HEK293 (cell line): ENCODE measurements around the gene COA8.
A peak's percentile ranks its signal among the peaks of the same experiment; 100 is the strongest.

Experiments
- CTCF ChIA-PET: fragments of 350-600 bp; formaldehyde crosslinking; extraction: SDS; loops from one replicate; lab custom pipeline; 2021; ENCODE audit warnings: antibody characterized with exemption; lab: Yijun Ruan, JAX
- POLR2A ChIA-PET: fragments of 300-600 bp; formaldehyde crosslinking; extraction: SDS; loops from one replicate; lab custom pipeline; 2020; ENCODE audit warnings: antibody characterized with exemption, inconsistent platforms; lab: Yijun Ruan, JAX
- H3K27ac ChIP-seq: fragments of 200-500 bp; sonication (Bioruptor generic); 2 replicates; pipeline ENCODE4 v1.5.1; 2014; ENCODE audit warnings: low read depth, low read length, control low read depth, inconsistent platforms; ENCODE audit errors: extremely low read depth
- H3K36me3 ChIP-seq, 2 experiments: fragments of 200-500 bp in 1 of 2; sonication (Bioruptor generic) in 1 of 2; 1 replicate in 1 of 2; 2 replicates in 1 of 2; pipeline ENCODE4 v1.5.1; 2014 to 2017; ENCODE audit warnings: inconsistent platforms in 2 of 2, low read length in 2 of 2; ENCODE audit not compliant: control insufficient read depth in 2 of 2, insufficient read depth in 1 of 2
- H3K4me1 ChIP-seq: fragments of 200-500 bp; sonication (Bioruptor generic); 2 replicates; pipeline ENCODE4 v1.5.1; 2014; ENCODE audit warnings: mild to moderate bottlenecking, low read length, inconsistent platforms; ENCODE audit not compliant: control insufficient read depth, insufficient read depth
- H3K4me3 ChIP-seq: 2 replicates; pipeline ENCODE4 v1.5.1; 2011; ENCODE audit warnings: low read depth, mild to moderate bottlenecking, control low read depth, low read length, moderate library complexity
- H3K9me3 ChIP-seq: fragments of 200-500 bp; sonication (Bioruptor generic); 2 replicates; pipeline ENCODE4 v1.5.1; 2014; ENCODE audit warnings: low read depth, low read length, inconsistent platforms; ENCODE audit not compliant: control insufficient read depth, insufficient read depth
- GLIS2 ChIP-seq: fragments of 450-650 bp; formaldehyde crosslinking; IDR thresholded peaks from 2 replicates; pipeline ENCODE4 v1.5.1; 2016; ENCODE audit warnings: missing biosample characterization, missing genetic modification characterization
- HOXC10 ChIP-seq: sonication (generic); formaldehyde crosslinking; IDR thresholded peaks from 2 replicates; pipeline ENCODE4 v1.8.1; 2023; ENCODE audit warnings: mild to moderate bottlenecking, missing genetic modification reagents
- KLF1 ChIP-seq: fragments of 450-650 bp; formaldehyde crosslinking; IDR thresholded peaks from 2 replicates; pipeline ENCODE4 v1.5.1; 2016; ENCODE audit warnings: missing biosample characterization, missing genetic modification characterization
- KLF9 ChIP-seq: fragments of 450-650 bp; formaldehyde crosslinking; IDR thresholded peaks from 2 replicates; pipeline ENCODE4 v1.5.1; 2016; ENCODE audit warnings: missing biosample characterization, missing genetic modification characterization, low read depth
- MYNN ChIP-seq: fragments of 450-650 bp; formaldehyde crosslinking; IDR thresholded peaks from 2 replicates; pipeline ENCODE4 v1.5.1; 2016; ENCODE audit warnings: missing biosample characterization, missing genetic modification characterization, borderline replicate concordance
- ZBTB48 ChIP-seq: fragments of 450-650 bp; formaldehyde crosslinking; IDR thresholded peaks from 2 replicates; pipeline ENCODE4 v1.5.1; 2016; ENCODE audit warnings: missing biosample characterization, missing genetic modification characterization
- ZFHX2 ChIP-seq: fragments of 450-650 bp; formaldehyde crosslinking; conservative IDR thresholded peaks from 2 replicates; pipeline ENCODE4 v1.5.1; 2016; ENCODE audit warnings: missing biosample characterization, missing genetic modification characterization
- ZNF133 ChIP-seq: fragments of 450-650 bp; formaldehyde crosslinking; IDR thresholded peaks from 2 replicates; pipeline ENCODE4 v1.5.1; 2016; ENCODE audit warnings: missing biosample characterization, missing genetic modification characterization
- ZNF366 ChIP-seq: fragments of 450-650 bp; formaldehyde crosslinking; conservative IDR thresholded peaks from 2 replicates; pipeline ENCODE4 v1.5.1; 2016; ENCODE audit warnings: missing biosample characterization, missing genetic modification characterization
- ZNF423 ChIP-seq: fragments of 450-650 bp; formaldehyde crosslinking; IDR thresholded peaks from 2 replicates; pipeline ENCODE4 v1.5.1; 2016; ENCODE audit warnings: missing biosample characterization, missing genetic modification characterization
- ZNF501 ChIP-seq: fragments of 450-650 bp; formaldehyde crosslinking; IDR thresholded peaks from 2 replicates; pipeline ENCODE4 v1.5.1; 2016; ENCODE audit warnings: missing biosample characterization, missing genetic modification characterization
- ZNF510 ChIP-seq: fragments of 450-650 bp; formaldehyde crosslinking; IDR thresholded peaks from 2 replicates; pipeline ENCODE4 v1.5.1; 2018; ENCODE audit warnings: mild to moderate bottlenecking, missing genetic modification characterization, missing biosample characterization; ENCODE audit not compliant: insufficient replicate concordance
- ZNF514 ChIP-seq: fragments of 450-650 bp; formaldehyde crosslinking; IDR thresholded peaks from 2 replicates; pipeline ENCODE4 v1.5.1; 2016; ENCODE audit warnings: missing biosample characterization, missing genetic modification characterization
- TF ChIP-seq, protein P1 (sequence below): fragments of 450-650 bp; formaldehyde crosslinking; IDR thresholded peaks from 2 replicates; pipeline ENCODE4 v1.5.1; 2016; ENCODE audit warnings: missing biosample characterization, missing genetic modification characterization
- TF ChIP-seq, protein P2 (sequence below): fragments of 450-650 bp; formaldehyde crosslinking; IDR thresholded peaks from 2 replicates; pipeline ENCODE4 v1.5.1; 2016; ENCODE audit warnings: missing biosample characterization, missing genetic modification characterization
- TF ChIP-seq, protein P3 (sequence below): fragments of 450-650 bp; formaldehyde crosslinking; IDR thresholded peaks from 2 replicates; pipeline ENCODE4 v1.5.1; 2016; ENCODE audit warnings: missing biosample characterization, missing genetic modification characterization

Gene COA8

DNA sequence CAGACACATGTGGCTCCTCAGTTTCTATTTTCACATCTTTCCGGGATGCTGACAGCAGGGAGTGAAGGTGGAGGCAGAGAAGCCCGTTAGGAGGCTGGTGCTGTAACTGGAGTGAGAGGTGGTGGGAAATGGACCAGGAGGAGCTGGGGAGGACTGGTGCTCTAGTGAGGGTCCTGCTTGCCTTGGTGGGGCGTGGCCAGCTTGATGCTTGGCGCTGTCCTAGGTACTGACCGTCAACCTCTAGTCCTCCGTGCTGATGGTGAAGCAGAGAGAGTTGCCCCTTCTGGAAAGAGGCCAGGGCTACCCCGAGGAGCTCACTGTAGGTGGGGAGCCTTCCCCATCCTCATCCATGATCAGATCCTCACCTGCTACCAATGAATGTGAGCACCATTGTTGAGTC, 32.4 kb upstream of the COA8 start:
- POLR2A ChIA-PET = interaction anchor here (0.8 to 1.6 kb wide), 4 partner anchors 9 to 20 kb away, joined by 3 to 8 read pairs (median 3); partner anchors contain the start of gene CKB

DNA sequence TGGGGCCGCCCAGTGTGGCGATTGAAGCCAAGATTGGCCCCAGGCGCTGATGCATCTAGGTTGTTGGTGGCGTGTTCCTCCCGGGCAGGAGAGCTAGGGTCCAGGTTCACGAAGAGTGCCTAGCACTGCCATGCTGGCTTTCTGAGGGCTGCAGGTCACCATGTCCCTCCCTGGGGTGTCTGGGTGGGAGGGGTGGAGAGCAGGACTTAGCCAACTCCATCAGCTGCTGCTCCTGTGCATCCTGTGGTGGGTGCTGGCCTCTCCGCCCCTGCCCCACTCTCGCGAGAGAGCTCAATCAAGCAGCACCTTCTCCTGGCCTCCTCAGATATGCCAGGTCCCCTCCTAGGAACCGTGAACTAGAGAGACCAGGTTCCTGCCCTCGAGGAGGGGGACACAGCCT, 31.9 kb upstream of the COA8 start:
- H3K4me3 ChIP-seq = no peak overlapping the region
- H3K9me3 ChIP-seq = no peaks in the 10 kb centered on the region
- H3K4me1 ChIP-seq = peaks cover 13% of the 10 kb centered on the region
- no peak overlapping the region for H3K27ac ChIP-seq
- TF ChIP-seq ZNF501 (tag by site-specific recombination) (no peak), ZNF510 (tag by site-specific recombination) (no peak), ZNF133 (tag by site-specific recombination) (no peak), GLIS2 (tag by site-specific recombination) (no peak), ZNF366 (tag by site-specific recombination) (no peak)
- TF ChIP-seq, protein P1, sequence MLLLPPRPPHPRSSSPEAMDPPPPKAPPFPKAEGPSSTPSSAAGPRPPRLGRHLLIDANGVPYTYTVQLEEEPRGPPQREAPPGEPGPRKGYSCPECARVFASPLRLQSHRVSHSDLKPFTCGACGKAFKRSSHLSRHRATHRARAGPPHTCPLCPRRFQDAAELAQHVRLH (tag by site-specific recombination) = no peak
- peaks cover 0 to 19% of the 10 kb centered on the region in 2 experiments; a peak in 1 of 3 replicates for H3K36me3 ChIP-seq
- POLR2A ChIA-PET = interaction anchor here (0.8 to 1.1 kb wide), 2 partner anchors 9 to 10 kb away, joined by 3 to 8 read pairs; partner anchors contain the start of gene CKB
- CTCF ChIA-PET = interaction anchor here (0.7 to 1.4 kb wide), 2 partner anchors 12 to 15 kb away, joined by 3 to 5 read pairs; no protein-coding TSS in a partner anchor

More for the DNA sequence above, 32.4 kb upstream of the COA8 start:
- Histone ChIP-seq H3K4me1 (peaks cover 16% of the 10 kb centered on the region), H3K4me3 (no peak overlapping the region), H3K9me3 (no peaks in the 10 kb centered on the region), H3K27ac (no peak overlapping the region), H3K36me3 (peaks cover 0 to 19% of the 10 kb centered on the region in 2 experiments; a peak in 1 of 3 replicates)
- CTCF ChIA-PET = interaction anchor here (0.6 to 1.4 kb wide), 2 partner anchors 12 to 13 kb away, joined by 3 to 5 read pairs; no protein-coding TSS in a partner anchor
- TF ChIP-seq KLF1 (0 out of 2 replicates have a peak, but pooled peaks have one; percentile 20), ZNF514 (tag by site-specific recombination) (no peak)
- TF ChIP-seq, protein P2, sequence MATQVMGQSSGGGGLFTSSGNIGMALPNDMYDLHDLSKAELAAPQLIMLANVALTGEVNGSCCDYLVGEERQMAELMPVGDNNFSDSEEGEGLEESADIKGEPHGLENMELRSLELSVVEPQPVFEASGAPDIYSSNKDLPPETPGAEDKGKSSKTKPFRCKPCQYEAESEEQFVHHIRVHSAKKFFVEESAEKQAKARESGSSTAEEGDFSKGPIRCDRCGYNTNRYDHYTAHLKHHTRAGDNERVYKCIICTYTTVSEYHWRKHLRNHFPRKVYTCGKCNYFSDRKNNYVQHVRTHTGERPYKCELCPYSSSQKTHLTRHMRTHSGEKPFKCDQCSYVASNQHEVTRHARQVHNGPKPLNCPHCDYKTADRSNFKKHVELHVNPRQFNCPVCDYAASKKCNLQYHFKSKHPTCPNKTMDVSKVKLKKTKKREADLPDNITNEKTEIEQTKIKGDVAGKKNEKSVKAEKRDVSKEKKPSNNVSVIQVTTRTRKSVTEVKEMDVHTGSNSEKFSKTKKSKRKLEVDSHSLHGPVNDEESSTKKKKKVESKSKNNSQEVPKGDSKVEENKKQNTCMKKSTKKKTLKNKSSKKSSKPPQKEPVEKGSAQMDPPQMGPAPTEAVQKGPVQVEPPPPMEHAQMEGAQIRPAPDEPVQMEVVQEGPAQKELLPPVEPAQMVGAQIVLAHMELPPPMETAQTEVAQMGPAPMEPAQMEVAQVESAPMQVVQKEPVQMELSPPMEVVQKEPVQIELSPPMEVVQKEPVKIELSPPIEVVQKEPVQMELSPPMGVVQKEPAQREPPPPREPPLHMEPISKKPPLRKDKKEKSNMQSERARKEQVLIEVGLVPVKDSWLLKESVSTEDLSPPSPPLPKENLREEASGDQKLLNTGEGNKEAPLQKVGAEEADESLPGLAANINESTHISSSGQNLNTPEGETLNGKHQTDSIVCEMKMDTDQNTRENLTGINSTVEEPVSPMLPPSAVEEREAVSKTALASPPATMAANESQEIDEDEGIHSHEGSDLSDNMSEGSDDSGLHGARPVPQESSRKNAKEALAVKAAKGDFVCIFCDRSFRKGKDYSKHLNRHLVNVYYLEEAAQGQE (tag by site-specific recombination) = peak; percentile 99

DNA sequence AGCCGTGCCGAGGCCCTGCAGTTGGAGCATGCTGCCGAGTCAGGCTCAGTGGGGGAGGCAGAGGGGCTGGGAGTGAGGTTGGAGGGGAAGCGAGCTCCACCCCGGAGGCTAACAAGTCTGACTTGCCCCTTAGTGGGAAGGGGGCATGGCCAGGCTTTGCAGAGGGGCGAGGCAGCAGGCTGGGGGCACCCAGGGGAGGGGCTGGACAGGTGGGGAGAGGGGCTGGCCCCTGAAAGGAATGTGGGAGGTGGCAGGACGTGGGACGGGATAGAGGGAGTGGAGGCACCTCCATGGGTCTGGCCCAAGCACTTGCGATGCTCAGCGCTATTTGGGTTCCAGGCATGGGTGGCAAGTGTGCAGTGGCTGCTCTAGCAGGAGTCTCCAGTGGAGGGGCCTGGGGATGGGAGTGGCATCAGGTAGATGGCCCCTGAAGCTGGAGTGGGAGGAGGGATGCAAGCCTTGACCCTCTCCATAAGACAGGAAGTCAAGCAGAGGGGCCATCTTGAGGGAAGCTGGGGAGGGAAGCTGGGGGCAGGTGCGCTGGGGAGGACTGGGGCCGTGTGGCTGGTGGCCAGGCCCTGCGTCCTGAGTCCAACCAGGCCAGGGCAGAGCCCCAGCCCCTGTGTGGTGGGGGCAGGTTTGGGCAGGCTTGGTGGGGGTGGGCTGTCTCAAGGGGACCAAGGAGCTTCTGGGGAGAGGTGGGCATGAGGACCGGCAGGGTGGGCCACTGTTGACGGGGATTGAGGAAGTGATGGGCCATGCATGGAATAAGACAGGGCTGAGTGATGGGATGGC, 31.1 kb upstream of the COA8 start:
- Histone ChIP-seq H3K36me3 (peaks cover 0 to 19% of the 10 kb centered on the region in 2 experiments; a peak in 1 of 3 replicates), H3K4me1 (peaks cover 13% of the 10 kb centered on the region), H3K4me3 (no peak overlapping the region)
- TF ChIP-seq GLIS2 (tag by site-specific recombination) = peak; percentile 35; the same call in 1 of the 2 replicates
- TF ChIP-seq, protein P3, sequence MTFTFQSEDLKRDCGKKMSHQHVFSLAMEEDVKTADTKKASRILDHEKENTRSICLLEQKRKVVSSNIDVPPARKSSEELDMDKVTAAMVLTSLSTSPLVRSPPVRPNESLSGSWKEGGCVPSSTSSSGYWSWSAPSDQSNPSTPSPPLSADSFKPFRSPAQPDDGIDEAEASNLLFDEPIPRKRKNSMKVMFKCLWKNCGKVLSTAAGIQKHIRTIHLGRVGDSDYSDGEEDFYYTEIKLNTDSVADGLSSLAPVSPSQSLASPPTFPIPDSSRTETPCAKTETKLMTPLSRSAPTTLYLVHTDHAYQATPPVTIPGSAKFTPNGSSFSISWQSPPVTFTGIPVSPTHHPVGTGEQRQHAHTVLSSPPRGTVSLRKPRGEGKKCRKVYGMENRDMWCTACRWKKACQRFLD (tag by site-specific recombination) = no peak
- no peak for TF ChIP-seq ZBTB48 (tag by site-specific recombination)
- no peak for TF ChIP-seq MYNN (tag by site-specific recombination)
- 0 out of 2 replicates have a peak, but pooled peaks have one; percentile 7 for TF ChIP-seq ZFHX2 (tag by site-specific recombination)
- no peak for TF ChIP-seq ZNF423 (tag by site-specific recombination)
- peak; percentile 67 for TF ChIP-seq KLF1
- no peak for TF ChIP-seq HOXC10 (CRISPR knock-in tag)
- TF ChIP-seq KLF9 (tag by site-specific recombination) = no peak
- TF ChIP-seq, all 188 proteins: peak for 3
- ChIA-PET CTCF (interaction anchor here (0.7 to 1.4 kb wide), 2 partner anchors 13 to 14 kb away, joined by 3 to 5 read pairs; no protein-coding TSS in a partner anchor), POLR2A (interaction anchor here (0.7 to 1.1 kb wide), 2 partner anchors 10 to 200 kb away, joined by 3 to 8 read pairs; partner anchors contain the start of gene CKB)
- Histone ChIP-seq H3K27ac (no peak overlapping the region), H3K9me3 (no peaks in the 10 kb centered on the region)
